HG03575 (cell line): ENCODE data around the gene MUSK.
"Not testable (repeated sequence)": the region's sequence is repeated elsewhere in the genome, so short reads cannot be mapped to it uniquely, and the experiment has no call there.

Experiments used
- ATAC-seq: cut with Tn5 transposase; IDR thresholded peaks from one replicate; pipeline ENCODE4 v1.9.1; 2021; ENCODE audit not compliant: unreplicated experiment, insufficient number of reproducible peaks, low FRiP score; ENCODE audit errors: extremely low read depth

MUSK gene

DNA sequence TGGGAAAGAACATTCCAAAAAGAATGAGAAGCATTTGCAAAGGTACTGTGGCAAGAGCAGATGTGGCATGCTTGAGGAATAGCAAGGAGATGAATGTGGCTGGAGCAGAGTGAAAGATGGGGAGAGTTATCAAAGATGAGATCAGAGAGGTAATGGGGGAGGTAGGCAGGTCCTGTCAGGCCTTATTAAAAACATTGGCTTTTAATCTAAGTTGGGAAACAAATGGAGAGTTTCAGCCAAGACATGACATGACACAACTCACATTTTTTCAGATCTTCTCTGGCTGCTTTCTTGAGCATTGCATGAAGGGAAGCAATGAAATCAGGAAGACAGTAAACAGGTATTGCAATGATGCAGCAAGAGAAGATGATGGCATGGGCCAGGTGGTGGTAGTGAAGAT, 120.3 kb downstream of the MUSK start:
- no peak for ATAC-seq

DNA sequence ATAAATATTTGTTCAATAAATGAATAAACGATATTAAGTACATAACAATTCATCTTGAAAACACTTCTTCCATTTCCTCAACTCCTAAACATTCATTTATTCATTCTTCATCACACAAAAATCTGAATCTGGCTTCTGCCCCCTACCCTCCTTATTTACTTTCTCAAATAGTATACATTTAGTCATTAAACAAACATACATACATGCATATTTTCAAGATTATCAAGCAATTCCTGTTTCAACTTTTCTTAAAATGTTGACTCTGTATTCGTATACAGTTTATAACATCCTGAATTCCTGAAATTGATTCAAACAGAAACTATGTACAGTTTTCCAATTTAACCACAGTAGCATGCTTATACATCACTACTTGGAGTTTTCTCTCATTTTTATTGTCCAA, 129.0 kb downstream of the MUSK start:
- ATAC-seq, result no peak

DNA sequence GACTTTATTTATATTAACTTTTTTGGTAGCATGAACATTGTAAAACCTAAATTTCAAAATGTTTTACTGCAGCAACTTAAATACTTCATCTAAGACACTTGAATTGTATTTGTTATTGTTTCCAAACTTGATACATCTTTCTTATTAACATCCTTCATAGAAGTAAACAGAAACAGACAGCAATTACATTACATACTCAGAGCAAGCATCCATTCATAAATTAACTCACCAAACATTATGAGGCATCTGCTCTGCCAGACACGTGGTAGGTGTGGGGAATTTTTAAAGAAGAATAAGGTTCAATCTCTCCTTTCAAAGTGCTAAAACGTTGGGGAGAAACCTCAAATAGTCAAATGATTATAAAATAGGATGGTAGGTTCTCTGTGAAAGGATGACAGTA, 130.8 kb downstream of the MUSK start:
- no peak for ATAC-seq

DNA sequence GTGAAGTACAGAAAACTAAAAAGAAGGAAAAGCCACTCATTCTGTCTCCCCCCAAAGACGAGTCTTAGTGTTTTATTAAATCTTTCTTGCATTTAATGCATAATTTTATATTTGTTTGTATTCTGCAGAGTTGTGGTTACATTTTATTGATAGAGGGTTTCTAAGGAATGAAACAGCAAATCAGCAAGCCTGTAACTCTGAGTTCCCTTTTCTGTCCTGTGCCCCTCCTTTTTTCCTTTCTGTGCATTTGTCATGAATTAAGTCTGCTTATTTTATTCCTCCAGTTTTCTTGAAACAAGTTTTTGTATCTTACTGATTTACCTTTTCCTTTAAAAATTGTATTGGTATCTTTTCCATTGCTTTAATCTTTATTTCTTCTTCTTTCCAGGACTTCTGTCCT, 132.8 kb downstream of the MUSK start:
- no peak for ATAC-seq

DNA sequence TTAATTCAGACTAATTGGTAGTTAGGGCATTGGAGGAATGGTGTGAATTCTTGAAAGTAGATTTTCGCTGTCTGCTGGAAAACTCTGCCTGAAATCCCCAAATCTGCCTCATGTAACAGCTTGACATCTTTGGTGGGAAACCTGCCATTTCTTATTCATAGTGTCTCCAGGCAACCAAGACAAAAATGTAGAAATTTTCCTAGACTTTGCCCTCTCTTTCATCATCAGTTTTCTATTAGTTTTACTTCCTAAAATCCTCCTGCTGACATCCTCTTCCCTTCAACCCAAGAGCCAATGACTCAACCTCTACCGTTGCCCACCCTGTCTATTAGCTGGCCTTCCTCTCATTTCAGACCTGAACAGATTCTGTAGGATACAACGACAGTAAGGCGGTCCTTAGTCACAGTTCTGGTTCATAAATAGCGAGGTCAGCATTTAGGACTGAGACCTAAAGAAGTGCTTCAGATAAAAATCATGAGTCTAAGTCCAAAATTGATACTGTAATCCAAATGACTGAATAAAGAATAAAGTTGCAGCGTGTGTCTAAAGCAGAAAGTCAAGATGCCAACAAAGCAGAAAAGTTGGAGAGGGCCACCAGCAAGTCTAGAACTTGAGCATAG, 133.9 kb downstream of the MUSK start:
- ATAC-seq, result no peak

DNA sequence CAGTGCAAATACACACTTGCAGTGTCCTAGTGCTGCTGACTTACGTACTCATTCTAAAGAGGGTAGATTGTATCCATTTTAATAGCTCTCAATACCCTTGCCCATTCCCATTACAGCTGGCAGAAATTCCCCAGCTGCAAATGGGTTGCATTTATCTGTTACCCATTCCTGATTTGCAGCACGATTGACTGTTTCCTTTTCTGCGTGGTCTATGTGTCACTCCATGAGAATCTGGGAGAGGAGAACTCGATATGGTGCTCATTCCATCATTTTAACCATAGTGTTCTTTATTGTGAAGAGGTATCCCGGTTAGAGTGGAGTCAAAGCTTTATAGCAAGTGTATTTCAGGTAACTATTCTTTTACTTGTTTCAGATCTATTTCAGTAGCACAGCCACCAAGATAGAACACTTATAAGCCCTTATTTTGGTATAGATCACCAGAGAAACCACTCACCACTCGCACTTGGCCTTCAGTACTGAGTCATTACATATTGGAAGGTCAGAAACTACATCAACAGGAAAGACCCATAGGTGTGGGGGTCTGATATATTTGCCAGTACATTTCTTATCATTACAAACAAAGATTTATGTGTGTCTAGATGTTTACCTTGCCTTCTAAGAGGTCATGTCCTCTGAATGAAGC, 139.5 kb downstream of the MUSK start:
- ATAC-seq, result peak; percentile 32

DNA sequence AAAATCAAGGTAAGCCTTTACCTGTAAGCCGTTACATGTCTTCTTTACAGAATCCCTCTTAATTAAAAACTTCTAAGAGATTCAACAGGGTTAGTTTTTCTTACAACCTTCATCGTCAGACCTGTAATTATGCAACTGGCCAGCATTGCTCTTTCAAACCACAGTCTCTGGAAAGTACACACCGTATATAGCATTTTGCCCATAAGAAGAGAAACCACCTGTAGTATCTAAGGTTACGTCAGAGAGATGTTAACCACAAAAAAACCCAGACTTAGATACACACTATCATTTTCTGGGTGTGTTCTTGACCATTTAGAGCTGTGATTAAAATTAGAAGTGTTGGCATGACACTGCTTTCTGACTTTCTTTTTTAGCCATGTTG, 140.0 kb downstream of the MUSK start:
- peak; percentile 95 for ATAC-seq

DNA sequence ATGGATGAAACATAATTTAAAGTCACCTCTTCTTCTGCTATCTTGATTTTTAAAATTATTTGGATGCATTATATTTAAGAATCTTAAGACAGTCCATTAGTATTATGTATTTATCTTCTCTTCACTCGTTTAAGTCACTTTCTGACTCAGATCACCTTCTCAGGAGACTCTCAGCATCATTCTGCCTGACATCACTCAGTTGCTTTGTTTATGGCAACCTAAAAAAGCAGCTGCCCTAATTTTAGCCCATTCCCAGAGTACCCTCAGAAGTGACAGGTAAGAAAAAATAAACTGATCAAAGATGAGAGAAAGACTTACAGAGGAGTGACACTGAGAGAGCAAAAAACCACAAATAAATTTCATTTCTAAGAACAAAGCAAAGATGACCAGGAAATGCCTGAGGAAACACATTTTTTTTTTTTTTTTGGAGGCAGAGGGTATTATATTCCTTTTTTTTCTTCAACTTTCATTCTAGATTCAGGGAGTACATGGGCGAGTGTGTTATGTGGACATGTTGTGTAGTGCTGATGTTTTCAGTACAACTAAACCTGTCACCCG, 140.5 kb downstream of the MUSK start:
- peak; percentile 18 for ATAC-seq

DNA sequence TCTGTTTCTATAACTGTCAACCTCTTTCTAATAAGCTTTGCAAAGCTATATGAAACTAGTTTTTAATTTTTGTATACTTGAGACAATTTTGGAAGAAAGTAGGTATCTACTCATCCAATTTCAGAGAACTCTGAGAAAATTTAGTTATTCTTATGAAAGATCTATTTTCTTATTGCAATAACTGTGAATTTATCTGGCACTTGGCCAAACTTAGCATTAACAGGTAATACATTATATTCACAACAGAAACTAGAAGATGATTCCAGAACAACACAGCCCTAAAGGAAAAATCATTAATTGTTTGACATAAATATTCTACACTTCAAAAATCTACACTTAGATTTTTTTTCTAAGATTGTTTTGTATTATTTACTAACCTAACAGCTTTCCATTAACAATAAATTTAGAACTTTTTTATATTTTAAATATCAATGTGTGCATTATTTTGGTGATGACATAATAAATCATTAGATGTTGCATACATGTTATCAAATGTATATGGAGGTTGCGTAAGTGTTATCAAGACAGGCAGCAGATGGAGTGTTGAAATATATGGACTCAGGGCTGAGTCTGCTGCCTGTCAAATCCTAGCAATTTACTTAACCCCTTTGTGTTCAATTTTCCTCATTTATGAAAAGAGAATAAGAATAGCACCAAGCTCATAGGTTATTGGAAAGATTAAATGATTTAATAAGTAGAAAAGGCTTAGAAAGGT, 141.8 kb downstream of the MUSK start:
- no peak for ATAC-seq

DNA sequence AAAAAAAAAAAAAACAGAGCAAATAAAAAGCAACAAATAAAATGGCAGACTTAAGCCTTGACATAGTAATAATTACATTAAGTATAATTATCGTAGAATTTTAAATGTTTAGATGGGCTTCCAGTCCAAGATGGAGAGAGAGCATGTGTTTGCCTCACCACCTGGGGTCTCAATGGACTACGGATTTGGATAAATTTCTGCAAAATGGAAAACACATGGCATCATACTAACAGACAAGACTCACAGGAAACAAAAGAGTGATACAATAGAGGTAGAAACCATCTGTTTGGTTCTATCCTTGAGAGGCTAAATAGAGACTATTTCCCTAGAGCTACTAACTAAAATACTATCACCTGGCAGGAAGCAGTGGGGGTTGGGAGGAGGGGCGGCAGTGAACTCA, 144.3 kb downstream of the MUSK start:
- ATAC-seq, result no peak

DNA sequence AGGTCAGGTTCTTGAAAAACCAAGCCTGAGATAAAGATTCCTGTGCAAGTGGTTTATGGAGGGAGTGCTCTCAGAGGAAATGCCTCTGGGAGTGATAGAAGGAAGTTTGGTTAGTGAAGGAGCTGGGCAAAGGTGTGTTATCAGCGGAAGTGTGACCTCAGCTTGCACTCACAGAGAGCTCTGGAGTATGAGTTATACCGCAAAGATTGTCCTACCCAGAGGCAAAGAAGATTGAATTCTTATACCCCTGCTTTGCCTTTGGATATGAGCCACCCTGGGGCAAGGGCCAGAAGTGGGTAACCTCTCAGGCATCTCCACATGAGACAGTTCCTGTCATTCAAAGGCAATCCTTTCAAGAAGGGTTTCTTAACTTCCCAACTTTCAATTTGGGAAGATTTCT, 145.6 kb downstream of the MUSK start:
- no peak for ATAC-seq

DNA sequence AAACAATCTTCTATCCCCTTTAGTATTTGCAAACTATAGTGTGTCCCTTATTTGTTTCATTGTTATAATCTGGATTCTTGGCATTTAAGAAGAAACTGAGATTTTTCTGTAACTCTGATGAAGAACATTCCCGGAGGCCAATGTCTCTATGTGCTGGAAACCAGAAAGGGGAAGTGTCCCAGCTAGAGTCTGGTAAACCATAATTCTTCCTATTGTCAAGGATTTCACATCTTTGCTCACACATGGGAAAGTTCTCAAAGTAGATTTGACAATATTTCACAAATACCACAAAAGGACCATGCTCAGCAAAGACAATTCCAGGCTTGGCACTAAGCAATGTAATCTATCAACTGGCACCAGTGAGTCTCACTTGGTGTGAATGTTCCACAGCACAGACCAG, 146.8 kb downstream of the MUSK start:
- ATAC-seq, result no peak

DNA sequence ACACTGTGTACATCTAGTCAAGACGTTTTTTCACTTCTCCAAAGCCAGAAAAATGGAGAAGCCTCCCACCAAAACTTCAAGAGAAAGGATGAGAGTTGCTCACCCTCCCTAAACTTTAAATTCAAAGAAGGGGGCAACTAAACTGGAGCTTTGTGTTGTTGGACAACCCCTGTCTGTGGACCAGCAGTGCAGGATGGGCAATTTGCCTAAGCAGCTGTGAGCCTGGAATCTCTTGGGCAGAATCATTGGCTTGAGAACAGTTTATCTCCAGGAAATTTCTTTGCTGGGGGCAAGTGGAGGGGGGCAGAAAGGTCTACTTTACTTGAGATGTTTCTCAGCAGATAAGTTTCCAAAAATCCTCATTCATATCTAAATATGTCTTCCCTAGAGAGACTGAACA, 151.8 kb downstream of the MUSK start:
- no peak for ATAC-seq

DNA sequence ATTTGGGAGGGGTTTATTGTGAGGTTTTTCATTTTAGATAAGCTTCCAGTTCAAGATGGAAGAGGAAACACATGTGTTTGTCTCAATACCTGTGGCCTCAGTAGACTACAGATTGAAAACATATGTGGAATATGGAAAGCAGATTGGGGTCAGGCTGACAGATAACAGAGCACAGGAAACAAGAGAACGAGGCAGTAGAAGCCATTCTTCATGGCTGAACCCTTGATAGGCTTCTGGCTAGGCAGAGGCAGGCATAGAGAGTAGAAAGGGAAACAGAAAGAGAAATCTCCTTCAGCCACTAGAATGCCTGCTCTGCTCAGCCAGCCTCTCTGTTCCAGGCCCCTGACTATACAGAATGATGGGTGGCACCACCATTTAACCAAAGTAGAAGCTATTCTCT, 152.5 kb downstream of the MUSK start:
- no peak for ATAC-seq

DNA sequence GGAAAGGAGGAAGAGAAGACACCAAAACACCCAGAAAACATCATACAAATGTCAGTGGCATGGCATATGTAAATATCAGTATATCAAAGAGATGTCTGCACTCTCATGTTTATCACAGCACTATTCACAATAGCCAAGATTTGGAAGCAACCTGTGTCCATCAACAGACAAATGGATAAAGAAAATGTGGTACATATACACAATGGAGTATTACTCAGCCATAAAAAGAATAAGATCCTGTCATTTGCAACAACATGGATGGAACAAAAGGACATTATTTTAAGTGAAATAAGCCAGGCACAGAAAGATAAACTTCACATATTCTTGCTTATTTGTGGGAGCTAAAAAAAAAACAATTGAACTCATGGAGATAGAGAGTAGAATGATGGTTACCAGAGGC, 156.5 kb downstream of the MUSK start:
- ATAC-seq, result not testable (repeated sequence)

DNA sequence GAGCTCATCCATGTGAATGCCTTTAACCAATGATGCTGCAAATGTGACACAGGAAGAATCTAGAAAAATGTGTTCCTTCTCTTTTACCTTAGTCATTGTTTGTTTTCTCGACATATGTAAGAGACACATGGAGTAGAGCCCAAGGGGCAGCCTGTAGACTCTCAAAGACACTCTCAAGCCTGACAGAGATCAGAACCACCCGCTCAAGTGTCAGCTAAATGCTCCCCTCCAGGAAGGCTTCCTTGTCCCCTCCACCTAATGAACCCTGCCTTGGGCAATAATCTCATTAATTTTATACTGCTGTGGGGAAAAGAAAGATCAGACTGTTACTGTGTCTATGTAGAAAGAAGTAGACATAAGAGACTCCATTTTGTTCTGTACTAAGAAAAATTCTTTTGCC, 157.4 kb downstream of the MUSK start:
- no peak for ATAC-seq

DNA sequence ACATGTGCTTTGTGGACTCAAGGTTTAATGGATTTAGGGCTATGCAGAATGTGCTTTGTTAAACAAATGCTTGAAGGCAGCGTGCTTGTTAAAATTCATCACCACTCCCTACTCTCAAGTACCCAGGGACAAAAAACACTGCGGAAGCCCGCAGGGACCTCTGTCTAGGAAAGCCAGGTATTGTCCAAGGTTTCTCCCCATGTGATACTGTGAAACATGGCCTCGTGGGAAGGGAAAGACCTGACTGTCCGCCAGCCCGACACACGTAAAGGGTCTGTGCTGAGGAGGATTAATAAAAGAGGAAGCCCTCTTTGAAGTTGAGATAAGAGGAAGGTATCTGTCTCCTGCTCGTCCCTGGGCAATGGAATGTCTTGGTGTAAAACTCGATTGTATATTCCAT, 157.8 kb downstream of the MUSK start:
- not testable (repeated sequence) for ATAC-seq

DNA sequence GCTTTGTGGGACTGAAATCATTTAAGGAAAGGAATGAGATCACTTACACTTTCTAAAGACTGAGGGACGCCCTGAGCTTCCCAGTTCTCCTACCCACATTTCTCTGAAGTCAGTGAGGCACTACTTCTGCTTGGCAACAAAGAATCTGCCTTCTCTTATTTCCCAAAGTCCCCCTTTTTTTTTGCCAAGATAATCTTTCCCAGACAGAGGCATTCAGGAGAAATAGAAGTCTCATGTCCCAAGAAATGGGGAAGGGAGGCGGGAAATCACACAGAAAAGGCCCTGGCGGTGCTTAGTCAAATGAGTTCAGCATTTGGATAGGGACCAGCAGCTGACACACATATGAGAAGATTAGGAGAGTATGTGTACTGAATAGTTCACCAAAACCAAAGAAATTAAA, 159.7 kb downstream of the MUSK start:
- ATAC-seq, result no peak

DNA sequence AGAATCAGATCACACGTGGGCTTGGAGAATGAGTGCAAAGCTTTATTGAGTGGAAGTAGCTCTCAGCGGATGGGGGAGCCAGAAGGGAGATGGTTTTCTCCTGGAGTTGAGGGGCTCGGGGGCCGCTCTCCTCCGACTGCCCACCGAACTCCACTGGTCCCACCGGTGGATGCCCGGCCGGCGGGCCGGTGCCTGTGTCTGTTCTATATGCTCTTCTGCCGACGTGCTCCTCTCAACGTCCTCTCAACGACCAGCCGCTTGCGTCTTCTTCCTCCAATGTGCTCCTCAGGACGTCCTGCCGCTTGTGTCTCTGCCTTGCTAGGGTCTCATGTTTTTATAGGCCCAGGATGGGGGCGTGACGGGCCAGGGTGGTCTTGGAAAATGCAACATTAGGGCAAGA, 161.9 kb downstream of the MUSK start:
- no peak for ATAC-seq

DNA sequence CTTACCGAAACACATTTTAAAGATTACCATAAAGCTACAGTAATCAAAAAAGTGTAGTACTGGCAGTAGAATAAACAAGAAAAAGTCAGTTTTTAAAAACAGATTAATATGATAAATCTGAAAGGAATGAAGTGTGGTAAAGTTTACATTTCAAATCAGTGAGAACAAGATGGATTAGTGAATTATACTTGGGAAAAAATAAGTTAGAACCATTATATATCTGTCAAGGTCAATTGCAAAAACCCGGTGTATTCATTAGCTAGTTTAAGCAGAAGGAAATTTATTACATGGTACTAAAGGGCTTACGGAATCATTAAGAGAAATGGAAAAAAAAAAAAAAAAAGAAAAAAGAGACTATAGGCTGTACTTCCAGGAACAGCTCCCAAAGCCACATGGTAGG, 164.3 kb downstream of the MUSK start:
- no peak for ATAC-seq
